HG03108 (cell line): ENCODE data around the gene AMBRA1.

Source experiments
- ATAC-seq: cut with Tn5 transposase; IDR thresholded peaks from one replicate; pipeline ENCODE4 v1.9.1; 2021; ENCODE audit warnings: moderate library complexity; ENCODE audit not compliant: unreplicated experiment

Gene AMBRA1

DNA sequence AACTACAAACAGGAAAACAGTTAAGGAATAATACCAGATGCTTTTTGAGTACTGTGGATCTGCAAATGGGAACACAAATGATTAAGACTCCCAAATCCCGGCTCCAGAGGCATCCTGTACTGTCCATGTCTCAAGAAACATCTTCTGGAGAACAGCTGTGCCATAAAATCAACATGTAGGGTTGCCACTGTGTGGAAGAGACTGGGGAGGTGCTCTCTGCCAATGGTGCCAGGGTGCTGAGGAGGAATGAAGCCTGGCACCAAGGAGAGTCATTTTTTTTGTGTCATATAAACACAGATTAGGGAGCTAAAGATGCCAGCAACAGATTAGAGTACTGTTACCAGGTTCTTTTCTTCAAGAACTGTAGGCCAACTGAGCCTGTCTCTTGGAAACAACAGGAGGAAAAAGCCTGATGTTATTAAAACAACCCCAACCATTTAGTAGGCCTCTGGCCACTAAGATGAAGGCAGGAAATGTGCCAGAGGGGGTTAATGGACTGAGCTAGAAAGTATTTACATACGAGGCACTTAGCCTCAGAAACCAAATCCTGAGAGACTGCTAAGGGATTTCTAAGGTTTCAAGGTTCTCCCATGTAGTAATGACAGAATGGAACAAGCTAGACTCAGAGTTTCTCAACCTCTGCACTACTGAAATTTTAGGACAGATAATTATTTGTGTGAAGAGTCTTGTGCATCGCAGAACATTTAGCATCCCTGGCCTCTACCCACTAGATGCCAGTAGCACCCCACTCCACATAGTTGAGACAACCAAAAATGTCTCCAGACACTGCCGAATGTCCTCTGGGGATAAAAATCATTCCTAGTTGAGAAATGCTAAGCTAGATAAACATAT is 147.7 kb downstream of the AMBRA1 start:
- no peak for ATAC-seq

DNA sequence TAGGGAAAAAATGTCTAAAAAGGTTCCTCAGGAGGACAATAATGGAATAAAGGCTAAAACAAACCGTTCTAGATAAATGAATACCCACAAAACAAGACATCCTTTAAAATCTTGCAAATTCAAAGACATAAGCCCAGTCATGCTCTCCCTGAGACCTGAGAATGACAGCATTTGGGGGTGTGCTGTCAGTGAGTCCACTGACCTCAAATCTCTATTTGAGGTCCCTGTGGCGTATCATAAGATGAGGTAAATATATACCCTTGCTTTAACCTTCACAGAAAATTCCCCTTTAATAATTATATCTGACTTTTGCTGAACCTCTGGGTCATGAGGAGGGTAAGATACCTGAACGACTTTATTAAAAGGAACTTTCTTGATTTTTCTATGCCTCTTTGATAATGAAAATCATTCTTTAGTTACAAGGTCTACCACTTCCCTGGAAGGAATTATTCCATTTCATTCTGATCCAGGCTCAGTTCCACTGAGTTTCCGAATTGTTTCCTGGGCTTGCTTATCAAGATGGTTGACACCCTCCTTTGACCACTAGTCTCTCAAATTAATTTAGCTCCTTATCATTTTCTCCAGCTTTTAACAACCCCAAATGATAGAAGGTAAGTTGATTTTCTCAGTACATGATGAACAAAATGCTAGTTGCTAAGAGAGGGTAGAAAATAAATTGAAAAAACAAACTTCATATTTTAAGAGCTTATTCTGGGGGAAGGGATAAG is 148.5 kb downstream of the AMBRA1 start:
- no peak for ATAC-seq

GRCh38 chr11:46444305-46444704 is 149.5 kb downstream of the AMBRA1 start:
- ATAC-seq: no peak

- ATAC-seq: no peak
Measured at GRCh38 chr11:46438211-46438610, 155.6 kb downstream of the AMBRA1 start.

DNA sequence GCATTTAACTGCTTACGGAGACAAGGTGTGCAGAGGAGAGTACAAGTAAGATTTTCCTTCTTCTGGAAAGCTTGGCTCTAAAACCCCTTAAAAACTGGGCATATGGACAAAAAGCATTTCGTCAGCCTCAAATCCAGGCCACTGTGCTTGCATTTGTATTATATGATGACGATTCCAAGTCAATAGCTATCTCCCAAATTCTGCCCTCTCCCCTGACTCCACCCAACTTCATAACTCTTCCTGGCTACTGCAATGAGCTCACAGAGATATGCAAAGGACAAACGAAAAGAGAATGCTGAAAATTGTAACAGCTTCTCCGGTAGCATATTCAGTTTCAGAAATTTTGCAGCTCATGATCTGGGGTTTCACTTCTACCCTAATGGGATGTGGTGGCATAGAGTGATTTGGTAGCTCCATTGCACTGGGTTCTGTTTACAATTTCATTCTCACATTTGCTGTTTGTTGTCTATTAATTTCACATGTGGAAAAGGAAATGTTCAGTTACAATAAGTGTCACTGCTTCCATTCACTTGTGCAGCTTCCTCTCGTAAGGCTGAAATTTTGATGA is 156.6 kb downstream of the AMBRA1 start:
- no peak for ATAC-seq

- no peak for ATAC-seq
Measured at GRCh38 chr11:46436113-46436512, 157.7 kb downstream of the AMBRA1 start.

- ATAC-seq: no peak
Measured at GRCh38 chr11:46435679-46436078, 158.1 kb downstream of the AMBRA1 start.

DNA sequence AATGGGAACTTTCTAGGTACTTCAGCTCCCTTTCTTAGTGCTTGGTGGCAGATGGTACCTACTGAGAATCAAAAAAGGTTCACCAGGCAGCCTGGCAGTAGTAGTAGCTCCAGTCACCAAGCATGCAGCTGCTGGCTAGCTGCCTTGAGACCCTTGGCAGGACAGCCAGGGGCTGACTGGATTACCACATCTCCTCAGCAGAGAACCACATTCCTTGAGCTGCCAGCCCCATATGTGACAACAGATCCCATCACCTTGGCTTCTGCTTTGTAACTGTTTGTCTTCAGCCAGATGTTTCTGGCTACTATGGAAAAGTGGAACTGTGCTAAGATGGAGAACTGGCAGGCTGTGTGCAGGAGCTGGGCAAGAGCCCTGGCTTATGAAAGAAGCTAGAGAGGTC is 162.6 kb downstream of the AMBRA1 start:
- ATAC-seq: no peak

- ATAC-seq: no peak
Measured at GRCh38 chr11:46429717-46430116, 164.1 kb downstream of the AMBRA1 start.

DNA sequence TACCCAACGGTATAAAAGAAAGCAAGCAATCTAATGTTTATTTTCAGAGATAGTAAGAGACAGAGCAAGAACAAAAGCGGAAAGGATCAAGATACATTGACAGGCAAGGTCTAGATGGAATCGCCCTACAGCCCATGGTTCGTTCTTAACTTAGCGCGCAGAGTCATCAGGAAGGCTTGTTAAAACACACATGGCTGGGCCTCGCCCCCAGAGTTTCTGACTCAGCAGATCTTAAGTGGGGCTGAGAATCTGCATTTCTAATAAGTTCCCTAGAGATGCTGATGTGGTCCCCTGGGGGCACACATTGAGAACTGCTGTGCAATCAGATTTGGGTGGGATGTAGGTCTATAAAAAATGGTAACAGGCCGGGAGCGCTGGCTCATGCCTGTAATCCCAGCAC is 166.5 kb downstream of the AMBRA1 start:
- no peak for ATAC-seq

DNA sequence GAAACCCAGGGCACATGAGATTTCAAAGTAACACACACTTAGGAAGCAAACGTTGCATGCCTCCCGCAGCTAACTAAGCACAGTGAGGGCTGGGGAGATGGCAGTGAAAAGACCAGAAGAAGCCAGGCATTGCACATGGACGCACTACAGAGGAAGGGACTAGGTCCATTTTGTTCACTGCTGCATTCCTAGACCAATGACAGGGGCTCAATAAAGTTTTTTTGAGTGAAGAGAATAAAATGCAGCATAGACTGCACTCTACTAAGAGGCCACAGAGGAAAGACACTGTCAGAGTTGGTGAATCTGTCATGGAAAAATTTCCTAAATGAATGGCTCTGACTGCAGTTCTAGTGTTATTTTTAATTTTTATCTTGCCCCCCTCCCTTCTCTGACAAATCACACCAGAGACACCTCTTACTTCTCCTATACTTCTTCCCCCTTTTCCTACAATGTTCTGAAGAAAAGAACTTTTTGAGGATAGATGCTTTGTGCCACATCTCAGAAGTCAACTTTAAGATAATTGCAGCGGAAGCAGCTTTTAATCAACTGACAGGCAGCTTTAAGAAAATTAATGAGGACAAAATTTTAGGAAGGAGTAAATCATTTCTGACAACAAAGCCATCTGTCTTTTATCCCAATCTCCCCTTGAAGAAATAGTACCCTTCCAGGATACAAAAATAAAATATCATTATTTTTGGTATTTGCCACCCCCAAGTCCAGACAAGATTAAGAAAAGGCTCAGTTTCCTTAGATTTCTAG is 167.4 kb downstream of the AMBRA1 start:
- no peak for ATAC-seq

- no peak for ATAC-seq
Measured at GRCh38 chr11:46422588-46422987, 171.2 kb downstream of the AMBRA1 start.

DNA sequence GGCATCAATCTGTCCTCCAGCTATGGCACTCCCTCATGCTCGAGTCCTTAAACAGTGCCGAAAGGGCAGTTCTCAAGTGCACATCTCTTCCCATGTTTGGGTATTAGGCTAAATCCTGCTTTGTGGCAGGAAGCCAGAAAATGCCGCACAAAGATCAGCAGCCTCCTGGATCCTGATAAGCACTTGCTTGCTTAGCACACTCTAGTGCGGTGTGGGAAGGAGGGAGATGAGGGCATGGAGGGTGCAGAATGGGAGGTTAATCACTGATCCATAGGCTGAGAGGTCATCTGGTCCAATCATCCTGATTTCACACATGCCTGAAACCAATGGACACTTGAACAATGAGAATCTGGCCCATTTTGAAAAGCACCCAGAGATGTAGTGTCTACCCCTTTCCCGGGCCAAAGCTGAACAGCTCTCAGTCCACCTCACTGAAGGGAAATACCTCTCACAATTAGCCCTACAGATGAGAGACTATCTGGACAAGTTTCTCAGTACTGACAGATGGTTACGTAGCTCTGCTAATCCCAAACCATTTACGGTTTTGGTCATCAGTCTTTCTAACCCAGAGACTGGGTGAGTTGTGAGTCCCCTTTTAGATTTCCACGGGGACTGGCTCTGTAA is 172.5 kb downstream of the AMBRA1 start:
- no peak for ATAC-seq

DNA sequence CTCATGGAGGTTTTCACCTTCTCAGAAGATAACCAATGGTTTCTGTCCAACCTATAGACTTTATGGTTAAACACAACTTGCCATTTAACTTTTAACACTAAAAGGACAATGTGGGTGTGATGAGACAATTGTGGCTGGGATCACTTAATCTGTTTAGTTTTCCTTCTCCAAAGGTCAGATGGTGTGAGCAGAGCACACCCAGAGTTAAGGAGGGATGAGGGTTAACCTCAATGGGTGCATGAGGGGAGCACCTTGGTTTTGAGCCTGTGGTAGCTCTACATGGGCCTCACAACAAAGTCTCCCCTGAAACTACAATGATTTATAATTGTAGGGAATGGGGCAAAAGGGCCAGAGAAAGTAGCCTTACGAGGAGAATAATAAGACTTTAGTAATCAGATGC is 173.3 kb downstream of the AMBRA1 start:
- no peak for ATAC-seq

- no peak for ATAC-seq
Measured at GRCh38 chr11:46418751-46419150, 175.1 kb downstream of the AMBRA1 start.

DNA sequence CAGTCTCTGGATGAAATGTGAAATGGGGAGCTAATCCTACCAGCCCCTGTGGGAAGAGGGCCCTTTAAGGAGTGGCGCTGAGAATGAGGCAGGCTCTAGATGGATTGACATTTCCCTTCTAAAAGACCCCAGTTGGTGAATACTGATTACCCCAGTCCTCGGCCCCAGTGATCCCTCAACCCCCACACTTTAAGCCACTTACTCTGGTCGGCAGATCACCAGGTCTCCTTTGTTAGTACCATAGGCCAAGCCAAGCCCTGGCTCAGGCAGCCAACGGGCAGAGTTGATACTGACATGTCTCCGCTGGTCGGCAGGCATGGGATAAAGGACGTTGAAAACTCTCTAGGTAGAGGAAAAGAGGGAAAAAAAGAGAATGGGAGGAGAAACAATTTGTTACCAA is 176.1 kb downstream of the AMBRA1 start:
- ATAC-seq: no peak

DNA sequence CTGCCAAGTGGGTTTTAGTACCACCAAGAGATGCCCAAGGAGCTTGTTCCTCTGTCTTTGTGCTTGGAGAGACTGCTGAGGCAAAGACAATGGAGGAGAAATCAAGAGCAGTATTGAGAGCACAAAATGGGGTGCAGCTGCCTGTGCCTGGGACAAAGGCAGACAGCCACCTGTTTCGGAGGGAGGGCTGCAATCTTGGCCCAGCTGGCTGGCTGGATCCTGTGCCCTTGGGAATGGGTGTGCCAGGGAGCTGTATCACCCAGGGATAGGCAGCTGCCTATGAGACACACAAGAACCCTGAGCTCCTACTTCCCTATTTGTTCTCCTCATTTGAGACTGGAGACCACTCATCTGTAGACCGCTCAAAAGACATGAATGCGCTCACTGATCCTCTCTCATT is 178.9 kb downstream of the AMBRA1 start:
- no peak for ATAC-seq

DNA sequence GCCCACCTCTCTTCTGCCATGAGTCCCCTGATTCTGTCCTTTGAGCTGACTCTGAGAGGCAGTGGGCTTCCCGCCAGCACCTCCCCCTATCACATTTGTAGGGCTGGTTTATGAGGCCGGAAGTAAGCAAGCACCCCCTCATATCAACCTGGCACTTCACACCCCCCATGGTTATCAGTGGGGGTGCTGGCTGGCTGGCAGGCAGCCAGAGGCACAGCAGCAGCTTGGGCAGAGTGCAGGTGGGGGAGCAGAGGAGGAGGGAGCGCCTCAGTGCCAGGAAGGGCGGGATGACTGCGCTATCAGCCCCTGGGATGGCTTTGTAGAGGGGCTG is 179.4 kb downstream of the AMBRA1 start:
- no peak for ATAC-seq

DNA sequence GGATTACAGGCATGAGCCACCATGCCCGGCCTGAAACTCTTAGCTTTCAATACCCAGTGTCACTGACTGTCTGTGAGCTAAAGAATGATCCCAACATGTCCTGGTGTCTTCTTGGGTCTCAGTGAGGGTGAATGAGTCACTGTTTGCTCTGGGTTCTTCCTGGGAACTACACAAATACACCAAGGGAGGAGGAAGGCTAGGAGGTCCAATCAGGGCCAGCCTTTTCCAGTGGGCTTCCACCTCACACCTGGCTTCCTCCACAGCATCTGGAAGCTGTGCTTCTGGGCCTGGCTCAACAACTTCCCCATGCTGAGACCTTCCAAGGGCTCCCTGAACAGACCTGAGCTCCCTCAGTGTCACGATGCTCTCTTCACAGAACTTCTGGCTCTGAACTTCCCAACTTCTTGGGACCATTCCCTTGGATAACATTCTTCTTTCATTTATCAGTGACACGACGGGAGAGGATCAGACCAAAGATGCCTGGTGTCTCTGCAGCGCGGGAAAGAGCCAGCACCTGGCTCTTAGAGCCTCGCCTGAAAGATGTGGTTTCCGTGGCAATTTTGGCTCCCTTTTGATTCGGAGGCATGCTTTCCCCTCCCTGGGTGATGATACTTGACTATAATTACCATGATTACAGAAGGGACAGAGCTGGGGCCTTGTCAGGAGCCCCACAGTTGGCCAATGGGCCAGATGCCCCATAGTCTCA is 179.9 kb downstream of the AMBRA1 start:
- no peak for ATAC-seq

DNA sequence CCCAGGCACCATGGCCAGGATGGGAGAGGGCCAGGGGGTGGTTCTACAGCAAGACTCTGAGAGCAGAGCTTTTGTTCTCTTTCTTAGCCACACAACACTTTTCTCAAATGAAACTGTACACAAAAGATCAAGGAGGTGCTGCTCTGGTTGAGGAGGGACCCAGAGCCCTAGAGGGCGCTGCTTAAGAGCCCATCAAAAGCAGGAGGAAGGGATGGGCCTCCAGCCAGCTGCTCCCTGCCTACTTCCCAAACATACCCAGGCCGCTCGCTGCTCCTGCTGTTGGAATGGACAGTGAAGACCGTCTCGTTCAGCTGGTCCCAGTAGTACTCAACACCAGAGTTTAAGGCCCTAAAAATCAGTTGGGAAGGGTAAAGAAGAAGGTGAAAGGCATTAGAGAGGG is 183.8 kb downstream of the AMBRA1 start:
- no peak for ATAC-seq
